Measurements from ENCODE around the gene SLC2A1.

DNA sequence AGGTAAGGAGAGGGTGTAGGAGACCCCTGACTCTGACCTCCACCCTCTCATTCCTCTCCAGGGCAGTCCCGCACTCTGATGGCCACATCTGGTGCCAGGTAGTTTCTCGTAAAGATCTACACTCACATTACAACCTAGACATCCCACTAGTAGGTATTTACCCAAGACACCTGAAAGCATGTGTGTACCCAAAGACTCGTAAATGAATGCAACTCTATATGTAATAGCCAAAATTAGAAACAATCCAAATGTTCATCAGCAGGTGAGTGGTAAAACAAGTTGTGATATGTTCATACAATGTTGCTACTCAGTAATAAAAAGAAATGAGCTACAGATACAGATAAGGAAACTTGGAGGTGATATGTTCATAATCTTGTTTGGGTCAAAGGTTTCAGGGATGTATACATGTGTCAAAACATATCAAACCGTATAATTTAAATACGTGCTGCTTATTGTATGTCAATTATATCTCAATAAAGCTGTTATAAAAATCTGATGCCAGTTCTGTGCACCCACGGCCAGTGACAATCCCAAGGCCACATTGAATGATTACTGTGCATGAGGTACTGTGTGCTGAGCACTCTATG is 37.8 kb upstream of the SLC2A1 start:
- TF ChIP-seq, protein P1, sequence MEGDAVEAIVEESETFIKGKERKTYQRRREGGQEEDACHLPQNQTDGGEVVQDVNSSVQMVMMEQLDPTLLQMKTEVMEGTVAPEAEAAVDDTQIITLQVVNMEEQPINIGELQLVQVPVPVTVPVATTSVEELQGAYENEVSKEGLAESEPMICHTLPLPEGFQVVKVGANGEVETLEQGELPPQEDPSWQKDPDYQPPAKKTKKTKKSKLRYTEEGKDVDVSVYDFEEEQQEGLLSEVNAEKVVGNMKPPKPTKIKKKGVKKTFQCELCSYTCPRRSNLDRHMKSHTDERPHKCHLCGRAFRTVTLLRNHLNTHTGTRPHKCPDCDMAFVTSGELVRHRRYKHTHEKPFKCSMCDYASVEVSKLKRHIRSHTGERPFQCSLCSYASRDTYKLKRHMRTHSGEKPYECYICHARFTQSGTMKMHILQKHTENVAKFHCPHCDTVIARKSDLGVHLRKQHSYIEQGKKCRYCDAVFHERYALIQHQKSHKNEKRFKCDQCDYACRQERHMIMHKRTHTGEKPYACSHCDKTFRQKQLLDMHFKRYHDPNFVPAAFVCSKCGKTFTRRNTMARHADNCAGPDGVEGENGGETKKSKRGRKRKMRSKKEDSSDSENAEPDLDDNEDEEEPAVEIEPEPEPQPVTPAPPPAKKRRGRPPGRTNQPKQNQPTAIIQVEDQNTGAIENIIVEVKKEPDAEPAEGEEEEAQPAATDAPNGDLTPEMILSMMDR (conservative IDR thresholded peaks at IDR 0.05): no peak
- no peak for TF ChIP-seq EZH2 (IDR thresholded peaks at IDR 0.05; ENCODE audit: low read depth)

All from PC-9 (cell line).